ENCODE measurements around the gene LRRC19. TPM values are rescaled to one million over a fixed set of nuclear protein-coding genes. Genes with fewer than 3 reads are reported as not detected.

The LRRC19 gene
- total and polyA plus RNA-seq, 7 donors: 0.01 TPM; not detected in 6

- TF ChIP-seq, protein P1, sequence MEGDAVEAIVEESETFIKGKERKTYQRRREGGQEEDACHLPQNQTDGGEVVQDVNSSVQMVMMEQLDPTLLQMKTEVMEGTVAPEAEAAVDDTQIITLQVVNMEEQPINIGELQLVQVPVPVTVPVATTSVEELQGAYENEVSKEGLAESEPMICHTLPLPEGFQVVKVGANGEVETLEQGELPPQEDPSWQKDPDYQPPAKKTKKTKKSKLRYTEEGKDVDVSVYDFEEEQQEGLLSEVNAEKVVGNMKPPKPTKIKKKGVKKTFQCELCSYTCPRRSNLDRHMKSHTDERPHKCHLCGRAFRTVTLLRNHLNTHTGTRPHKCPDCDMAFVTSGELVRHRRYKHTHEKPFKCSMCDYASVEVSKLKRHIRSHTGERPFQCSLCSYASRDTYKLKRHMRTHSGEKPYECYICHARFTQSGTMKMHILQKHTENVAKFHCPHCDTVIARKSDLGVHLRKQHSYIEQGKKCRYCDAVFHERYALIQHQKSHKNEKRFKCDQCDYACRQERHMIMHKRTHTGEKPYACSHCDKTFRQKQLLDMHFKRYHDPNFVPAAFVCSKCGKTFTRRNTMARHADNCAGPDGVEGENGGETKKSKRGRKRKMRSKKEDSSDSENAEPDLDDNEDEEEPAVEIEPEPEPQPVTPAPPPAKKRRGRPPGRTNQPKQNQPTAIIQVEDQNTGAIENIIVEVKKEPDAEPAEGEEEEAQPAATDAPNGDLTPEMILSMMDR (IDR thresholded peaks at IDR 0.05): peak; percentile 85
- Histone ChIP-seq H3K4me3 (no peak overlapping the region), H3K9me3 (no peaks in the 10 kb centered on the region), H3K27ac (no peak overlapping the region), H3K27me3 (ENCODE audit: insufficient read depth in 3 of 3, low read length in 2 of 3) (no peaks in the 10 kb centered on the region), H3K4me1 (no peaks in the 10 kb centered on the region), H3K36me3 (ENCODE audit: insufficient read depth in 1 of 2, low read depth in 1 of 2) (peaks cover 0 to 4% of the 10 kb centered on the region in 2 donors)
- peak; percentile 69 to 89 (median 80) for ATAC-seq
- intact Hi-C loops (cut with DNase I): loop anchor here in 1 of 2 donors (10.0 kb wide), 1 partner anchor 171 kb away; no protein-coding TSS in a partner anchor
- 4 to 8% (median 5%) methylated on average over 4 of the region's 4 CpGs for WGBS, 3 donors
- peak in 1 of 2 donors; percentile 25 for DNase-seq
Observed at GRCh38 chr9:27033815-27034403, 28.4 kb upstream of the LRRC19 start.

- TF ChIP-seq, protein P1 (IDR thresholded peaks at IDR 0.05): no peak
- intact Hi-C loops (cut with DNase I): loop anchor here in 1 of 2 donors (5.0 kb wide), 1 partner anchor 168 kb away; no protein-coding TSS in a partner anchor
- DNase-seq (no peak), ATAC-seq (no peak)
- H3K9me3 ChIP-seq: no peaks in the 10 kb centered on the region
- H3K27me3 ChIP-seq (ENCODE audit: insufficient read depth in 3 of 3, low read length in 2 of 3): no peaks in the 10 kb centered on the region
- WGBS, 3 donors: 92 to 96% (median 92%) methylated on average over 7 of the region's 7 CpGs
- H3K36me3 ChIP-seq (ENCODE audit: insufficient read depth in 1 of 2, low read depth in 1 of 2): peaks cover 0 to 7% of the 10 kb centered on the region in 2 donors
- H3K27ac ChIP-seq: no peak overlapping the region
- no peaks in the 10 kb centered on the region for H3K4me1 ChIP-seq
- no peak overlapping the region for H3K4me3 ChIP-seq
Observed at GRCh38 chr9:27029186-27029585, 23.7 kb upstream of the LRRC19 start.

- 88 to 97% (median 91%) methylated on average over 5 of the region's 5 CpGs for WGBS, 3 donors
- H3K36me3 ChIP-seq (ENCODE audit: insufficient read depth in 1 of 2, low read depth in 1 of 2): peaks cover 0 to 28% of the 10 kb centered on the region in 2 donors
- H3K4me3 ChIP-seq: no peak overlapping the region
- no peaks in the 10 kb centered on the region for H3K4me1 ChIP-seq
- no peaks in the 10 kb centered on the region for H3K27me3 ChIP-seq (ENCODE audit: insufficient read depth in 3 of 3, low read length in 2 of 3)
- no peak for ATAC-seq
- no peak for DNase-seq
- no peaks in the 10 kb centered on the region for H3K9me3 ChIP-seq
- intact Hi-C loops (cut with DNase I): no loop called here
- no peak overlapping the region for H3K27ac ChIP-seq
- TF ChIP-seq, protein P1 (IDR thresholded peaks at IDR 0.05): no peak
Observed at GRCh38 chr9:27022920-27023319, 17.4 kb upstream of the LRRC19 start.

- ATAC-seq: no peak
- TF ChIP-seq, protein P1 (IDR thresholded peaks at IDR 0.05): no peak
- H3K4me1 ChIP-seq: no peaks in the 10 kb centered on the region
- intact Hi-C loops (cut with DNase I): no loop called here
- H3K36me3 ChIP-seq (ENCODE audit: insufficient read depth in 1 of 2, low read depth in 1 of 2): peaks cover 0 to 56% of the 10 kb centered on the region in 2 donors
- no peak overlapping the region for H3K27ac ChIP-seq
- no peak overlapping the region for H3K4me3 ChIP-seq
- DNase-seq: no peak
- no peaks in the 10 kb centered on the region for H3K27me3 ChIP-seq (ENCODE audit: insufficient read depth in 3 of 3, low read length in 2 of 3)
- no peaks in the 10 kb centered on the region for H3K9me3 ChIP-seq
Observed at GRCh38 chr9:27019589-27019988, 14.1 kb upstream of the LRRC19 start.

Data from psoas muscle (tissue), 8 donors.